Activated naive CD4-positive, alpha-beta T cell (primary cell): ENCODE measurements around the gene RPL9.
"Not testable (repeated sequence)": the region's sequence is repeated elsewhere in the genome, so short reads cannot be mapped to it uniquely, and the experiment has no call there.

Source experiments
- DNase-seq, 4 experiments: peaks; one replicate each; lab custom pipeline; 2025; lab: John Stamatoyannopoulos, UW

The RPL9 gene

DNA sequence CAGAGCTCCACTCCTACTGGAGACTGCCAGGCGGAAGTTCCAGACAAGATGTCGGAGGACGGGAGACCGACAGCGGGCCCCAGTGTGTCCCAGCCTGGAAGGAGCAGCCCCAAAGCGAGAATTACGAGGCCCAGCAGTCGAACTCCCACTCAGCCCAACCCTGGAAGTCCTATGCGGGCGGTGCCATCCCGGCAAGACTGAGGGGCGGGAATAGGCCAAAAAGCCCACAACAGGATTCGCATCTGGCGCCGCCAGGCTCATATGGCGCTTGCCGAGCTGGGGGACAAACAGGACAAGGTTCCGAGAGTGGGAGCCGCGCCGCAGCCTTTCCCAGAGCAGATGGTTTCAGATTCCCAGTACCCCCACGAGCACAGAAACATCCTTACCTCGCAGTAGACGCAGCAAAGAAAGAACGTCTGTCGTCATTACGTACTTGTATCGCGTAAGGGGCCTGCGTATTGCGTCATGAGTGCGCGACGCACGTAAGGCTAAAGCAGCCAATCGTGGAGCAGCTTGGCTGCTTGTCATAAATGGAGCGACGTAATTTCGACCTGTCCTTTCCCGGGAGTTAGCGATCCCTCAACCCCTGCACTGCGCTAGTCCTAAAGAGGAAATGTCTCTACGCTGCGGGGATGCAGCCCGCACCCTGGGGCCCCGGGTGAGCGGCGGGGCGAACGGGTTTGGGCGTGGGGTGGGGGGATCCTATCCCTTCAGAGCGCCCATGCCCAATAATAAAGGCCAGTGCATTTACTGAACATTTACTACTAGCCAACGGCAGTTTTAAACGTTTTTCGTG, at the start of gene RPL9, which contains the start of gene LIAS:
Gene RPL9 (minus strand): TSS at position 418 of the 796 bp plus-strand sequence. CDS start 483 bp downstream, outside the sequence.
Gene LIAS (plus strand): TSS at position 552 of the 796 bp plus-strand sequence. CDS start 62 bp downstream, at position 614.
- peak; percentile 78 to 92 (median 88) for DNase-seq

GRCh38 chr4:39505581-39505980, 46.9 kb upstream of the RPL9 start:
- no peak for DNase-seq

DNA sequence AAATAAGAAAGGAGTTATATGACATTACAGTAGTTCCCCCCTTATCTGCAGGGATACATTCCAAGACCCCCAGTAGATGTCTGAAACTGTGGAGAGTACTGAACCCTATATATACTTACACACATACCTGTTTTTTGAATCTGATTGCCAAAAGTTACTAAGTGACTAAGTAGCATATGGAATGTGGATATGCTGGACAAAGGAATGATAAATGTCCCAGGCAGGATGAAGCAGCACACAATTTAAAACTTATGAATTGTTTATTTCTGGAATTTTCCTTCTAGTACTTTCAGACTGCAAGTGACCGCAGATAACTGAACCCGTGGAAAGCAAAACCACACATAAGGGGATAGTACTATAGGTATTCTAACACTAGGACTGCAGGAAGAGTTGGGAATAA, 45.8 kb upstream of the RPL9 start:
- DNase-seq = no peak

DNA sequence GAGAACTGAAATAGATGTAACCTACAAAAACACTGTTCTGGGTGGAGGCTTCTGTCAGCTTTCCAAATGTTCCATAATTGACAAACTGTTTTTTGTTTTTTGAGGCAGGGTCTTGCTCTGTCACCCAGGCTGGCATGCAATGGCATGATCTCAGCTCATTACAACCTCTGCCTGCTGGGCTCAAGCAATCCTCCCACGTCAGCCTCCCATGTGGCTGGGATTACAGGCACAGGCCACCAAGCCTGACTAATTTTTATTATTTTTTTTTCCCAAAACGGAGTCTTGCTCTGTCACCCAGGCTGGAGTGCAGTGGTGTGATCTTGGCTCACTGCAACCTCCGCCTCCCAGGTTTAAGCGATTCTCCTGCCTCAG, 43.9 kb upstream of the RPL9 start:
- not testable (repeated sequence) for DNase-seq

DNA sequence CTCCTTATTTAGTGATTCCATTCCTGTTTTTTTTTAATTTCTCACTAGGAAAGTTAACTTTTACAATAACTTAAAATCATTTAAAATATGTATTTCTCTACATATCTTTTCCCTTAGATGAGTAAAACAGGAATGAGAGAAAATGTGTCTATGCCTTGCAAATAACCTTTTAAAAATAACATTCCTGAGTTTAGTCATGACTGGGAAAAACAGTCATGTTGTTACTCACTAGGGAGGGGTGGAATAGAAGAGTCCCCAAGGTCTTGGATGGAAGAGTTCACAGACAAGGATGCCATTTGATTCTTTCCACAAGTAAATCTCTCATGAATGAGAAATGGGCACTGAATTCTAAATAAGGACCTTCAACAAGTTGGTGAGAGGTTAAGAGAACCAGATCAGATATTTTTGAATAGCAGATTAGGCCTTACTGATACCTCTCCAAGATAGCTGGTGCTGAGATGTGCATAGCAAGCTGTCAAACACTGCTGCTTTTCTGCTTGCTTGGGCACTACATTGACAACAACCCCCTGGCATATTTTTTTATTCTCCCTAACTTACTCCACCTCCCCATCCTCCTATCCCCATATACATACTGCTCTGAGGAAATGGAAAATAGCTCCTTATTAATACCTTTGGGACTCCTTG, 43.4 kb upstream of the RPL9 start:
- no peak for DNase-seq

DNA sequence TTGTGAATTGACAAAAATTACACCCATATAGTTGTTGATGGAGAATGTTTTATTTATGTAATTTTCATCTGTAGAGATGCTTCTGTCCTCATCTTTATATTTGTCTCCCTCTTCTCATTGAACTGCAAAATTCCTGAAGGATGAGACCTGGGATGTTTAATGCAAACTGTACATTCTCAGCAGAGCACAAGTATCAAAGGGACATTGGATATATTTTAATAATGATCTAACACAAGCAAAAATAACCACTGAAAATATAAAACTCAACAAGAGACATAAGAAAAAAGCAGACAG, 40.0 kb upstream of the RPL9 start:
- DNase-seq = no peak

DNA sequence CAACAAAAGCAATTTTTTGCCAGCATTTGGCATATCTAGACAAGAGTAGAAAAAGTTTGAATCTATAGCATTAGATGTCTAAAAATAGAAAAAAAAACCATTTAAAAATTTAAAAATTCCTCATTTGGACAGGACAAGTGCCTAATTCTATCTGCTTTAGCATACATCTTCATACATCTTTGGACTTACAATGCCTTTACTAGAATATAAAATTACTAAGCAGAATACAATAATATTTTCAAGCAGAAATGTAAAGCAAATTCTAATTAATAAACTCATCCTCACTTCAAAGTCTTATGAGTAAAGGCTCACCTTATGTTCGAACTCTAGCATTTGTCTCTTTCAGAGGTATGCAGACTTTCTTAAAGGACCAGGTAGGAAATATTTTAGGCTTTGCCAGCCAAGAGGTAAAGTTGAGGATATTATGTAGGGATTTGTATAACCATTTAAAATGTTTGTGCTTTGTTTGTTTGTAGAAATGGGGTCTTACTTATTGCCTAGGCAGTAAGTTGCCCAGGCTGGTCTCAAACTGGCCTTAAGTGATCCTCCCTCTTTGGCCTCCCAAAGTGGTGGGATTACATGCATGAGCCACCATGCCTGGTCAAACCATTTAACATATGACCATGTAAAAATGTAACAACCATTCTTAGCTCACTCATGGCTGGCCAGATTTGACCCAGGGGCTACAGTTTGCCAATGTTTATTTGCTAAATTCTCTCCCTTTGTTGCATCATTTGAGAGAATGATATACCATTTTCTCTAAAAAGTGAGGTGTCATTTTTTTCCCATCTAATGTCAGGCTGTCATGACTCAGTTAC, 39.4 kb upstream of the RPL9 start:
- no peak for DNase-seq

DNA sequence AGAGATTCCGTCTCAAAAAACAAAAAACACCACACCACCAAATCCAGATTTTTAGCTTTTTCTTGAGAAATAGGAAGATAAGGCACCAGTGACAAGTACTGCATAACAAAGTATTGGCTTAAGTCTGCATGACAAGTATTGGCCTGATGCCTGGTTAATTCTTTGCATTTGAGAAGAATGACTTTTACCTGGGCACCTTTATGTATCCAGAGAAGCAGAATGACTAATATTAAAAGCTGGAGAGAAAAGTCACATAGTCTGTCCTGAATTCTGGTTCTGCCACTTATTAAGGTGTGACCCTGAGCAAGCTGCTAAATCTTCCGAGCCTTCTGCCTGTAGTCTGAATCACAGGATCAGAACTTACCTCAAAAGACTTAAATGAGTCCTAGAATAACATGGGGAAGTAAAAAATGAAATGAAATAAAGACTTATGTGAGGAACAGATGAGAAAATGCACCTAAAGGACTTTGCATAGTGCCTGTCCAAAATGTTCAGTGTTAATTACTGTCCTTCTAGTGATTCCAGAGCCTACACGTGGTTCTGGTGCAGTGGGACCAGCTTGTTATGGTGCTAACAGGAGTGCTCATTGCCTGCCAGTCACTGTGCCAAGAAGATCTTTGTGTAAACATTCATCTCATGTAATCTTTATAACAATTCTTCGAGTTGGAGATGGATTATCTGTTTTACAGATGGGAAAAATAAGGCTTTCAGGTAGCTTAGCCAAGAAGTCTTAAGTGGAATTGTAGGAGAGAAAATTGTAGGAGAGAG, 36.9 kb upstream of the RPL9 start:
- no peak for DNase-seq

- no peak for DNase-seq
Observed at GRCh38 chr4:39494354-39494753, 35.6 kb upstream of the RPL9 start.

DNA sequence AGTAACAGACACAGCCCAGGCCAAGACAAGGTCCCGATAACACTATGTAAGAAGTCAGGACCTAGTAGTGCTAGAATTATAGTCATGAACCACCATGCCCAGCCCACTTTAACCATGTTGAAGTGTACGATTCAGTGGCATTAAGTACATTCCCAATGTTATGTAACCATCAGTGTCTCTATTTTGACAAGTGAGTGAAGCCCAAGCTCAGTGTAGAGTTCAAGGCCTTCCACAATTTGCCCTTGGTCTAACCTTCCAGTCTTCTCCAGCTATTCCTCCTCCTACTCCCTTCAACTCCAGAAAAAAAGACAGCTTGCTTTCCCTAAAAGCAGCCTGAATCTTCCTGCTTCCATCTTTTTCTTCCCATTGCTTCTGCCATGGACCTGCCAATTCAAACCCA, 31.6 kb upstream of the RPL9 start:
- no peak for DNase-seq

DNA sequence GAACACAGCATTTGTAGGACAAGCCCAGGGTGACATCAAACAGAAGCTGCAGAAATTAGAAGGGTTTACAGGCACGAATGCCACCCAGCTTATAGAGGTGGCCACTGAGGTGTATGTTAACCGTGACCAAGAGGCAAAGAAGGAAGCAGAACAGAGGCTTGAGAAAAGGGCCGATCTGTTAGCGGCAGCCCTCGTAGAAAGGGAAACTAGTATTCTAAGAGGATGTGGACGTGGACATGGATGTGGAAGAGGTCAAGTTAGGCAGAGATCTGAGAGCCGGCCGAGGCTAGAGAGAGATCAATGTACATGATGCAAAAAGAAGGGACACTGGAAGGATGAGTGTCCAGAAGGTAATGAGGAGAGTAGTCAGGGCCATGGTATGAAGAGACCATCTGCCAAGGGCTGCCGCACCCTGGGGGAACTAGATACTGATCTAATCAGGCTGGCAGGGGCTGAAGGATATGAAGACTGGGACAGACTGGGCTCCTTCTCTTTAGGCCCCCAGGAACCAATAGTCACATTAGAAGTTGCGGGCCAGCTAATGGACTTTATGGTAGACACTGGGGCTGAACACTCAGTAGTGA, 27.6 kb upstream of the RPL9 start:
- no peak for DNase-seq

DNA sequence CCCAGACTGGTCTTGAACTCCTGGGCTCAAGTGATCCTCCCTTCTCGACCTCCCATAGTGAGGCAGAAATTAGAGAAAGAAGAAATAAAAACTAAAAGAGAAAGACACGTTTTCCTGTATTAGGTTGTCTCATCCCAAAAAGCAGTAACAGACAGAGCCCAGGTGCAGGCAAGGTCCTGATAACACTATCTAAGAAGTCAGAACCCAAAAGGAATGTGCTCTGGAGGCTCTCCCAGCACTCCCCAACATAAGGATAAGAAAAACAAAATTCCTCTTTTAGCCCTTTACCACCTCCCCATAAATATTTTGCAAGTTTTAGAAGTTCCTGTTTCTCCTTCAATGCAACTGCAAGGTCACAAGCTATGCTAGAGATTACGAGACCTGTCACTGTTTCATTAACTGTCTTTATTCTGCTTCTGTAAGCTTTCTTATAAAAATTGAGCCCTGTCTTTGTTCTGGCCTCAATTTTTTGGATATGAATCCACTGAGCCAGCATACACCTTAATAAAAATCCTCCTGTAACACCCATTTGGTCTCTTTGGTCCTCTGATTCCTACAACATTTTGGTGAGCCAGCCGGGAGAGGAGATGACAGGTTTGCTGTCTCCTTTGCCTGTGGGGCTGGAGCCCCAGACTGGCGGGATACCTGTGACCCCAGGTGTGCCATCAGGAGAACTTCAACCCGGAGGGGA, 26.0 kb upstream of the RPL9 start:
- DNase-seq = no peak

DNA sequence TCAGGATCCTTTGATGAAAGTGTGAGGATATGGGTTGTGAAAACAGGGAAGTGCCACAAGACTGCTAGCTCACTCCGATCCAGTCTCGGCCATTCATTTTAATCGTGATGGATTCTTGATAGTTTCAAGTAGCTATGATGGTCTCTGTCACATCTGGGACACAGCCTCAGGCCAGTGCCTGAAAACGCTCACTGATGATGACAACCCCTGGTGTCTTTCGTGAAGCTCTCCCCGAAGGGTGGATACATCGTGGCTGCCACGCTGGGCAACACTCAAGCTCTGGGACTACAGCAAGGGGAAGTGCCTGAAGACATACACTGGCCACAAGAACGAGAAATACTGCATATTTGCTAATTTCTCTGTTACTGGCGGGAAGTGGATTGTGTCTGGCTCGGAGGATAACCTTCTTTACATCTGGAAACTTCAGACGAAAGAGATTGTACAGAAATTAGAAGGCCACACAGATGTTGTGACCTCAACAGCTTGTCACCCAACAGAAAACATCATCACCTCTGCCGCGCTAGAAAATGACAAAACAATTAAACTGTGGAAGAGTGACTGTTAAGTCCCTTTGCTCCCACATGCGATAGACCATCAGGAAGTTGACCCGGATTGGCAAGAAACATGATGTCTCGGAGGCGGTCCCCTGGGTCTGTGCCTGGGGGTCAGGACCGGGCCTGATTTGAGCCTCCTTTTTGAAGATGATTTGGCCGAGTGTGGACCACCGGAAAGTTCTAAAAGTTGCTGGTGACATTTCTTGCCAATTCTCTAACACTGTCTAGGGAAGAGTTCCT, 22.4 kb upstream of the RPL9 start:
- DNase-seq = no peak

DNA sequence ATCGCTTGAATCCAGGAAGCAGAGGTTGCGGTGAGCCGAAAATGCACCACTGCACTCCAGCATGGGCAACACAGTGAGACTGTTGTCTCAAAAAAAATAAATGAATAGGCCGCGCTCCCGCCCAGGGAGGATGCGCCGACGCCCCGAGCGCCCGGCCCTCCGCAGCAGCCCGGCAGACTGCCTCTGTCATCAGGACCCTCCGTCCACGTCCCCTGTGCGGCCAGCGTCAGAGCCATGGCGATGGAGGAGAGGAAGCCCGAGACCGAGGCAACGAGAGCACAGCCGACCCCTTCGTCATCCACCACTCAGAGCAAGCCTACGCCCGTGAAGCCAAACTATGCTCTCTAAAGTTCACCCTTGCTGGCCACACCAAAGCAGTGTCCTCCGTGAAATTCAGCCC, 21.5 kb upstream of the RPL9 start:
- no peak for DNase-seq

DNA sequence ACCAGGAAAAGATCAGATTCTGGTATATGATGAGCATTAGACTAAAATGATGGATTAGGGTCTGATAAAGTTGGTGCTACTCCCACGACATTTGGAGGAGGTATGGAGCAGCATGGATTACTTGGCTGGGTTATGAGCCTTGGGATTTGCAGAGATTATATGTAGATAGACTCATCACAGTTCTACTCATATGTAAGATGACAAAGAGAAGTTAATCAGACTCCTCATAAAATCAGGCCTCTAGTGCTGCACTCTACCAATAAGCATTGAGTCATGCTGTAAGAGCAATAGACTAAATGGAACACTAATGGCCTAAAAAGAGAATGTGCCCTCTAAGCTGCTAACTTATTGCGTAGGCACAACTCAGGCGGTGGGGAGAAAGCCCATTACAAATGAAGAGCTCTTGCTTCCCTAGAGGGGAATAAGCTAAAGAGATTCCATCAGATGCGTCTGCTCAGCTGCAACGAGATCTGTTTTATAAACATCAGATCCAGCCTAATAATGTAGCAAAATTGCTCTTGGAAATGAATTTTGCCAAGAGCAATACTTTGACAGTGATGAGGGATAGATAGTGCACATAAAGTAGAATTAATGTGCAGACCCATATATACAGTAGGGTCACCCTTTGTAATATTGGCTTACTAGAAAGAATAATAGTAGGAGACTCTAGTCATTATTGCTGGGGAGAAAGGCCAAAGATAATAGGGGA, 17.6 kb upstream of the RPL9 start:
- no peak for DNase-seq

DNA sequence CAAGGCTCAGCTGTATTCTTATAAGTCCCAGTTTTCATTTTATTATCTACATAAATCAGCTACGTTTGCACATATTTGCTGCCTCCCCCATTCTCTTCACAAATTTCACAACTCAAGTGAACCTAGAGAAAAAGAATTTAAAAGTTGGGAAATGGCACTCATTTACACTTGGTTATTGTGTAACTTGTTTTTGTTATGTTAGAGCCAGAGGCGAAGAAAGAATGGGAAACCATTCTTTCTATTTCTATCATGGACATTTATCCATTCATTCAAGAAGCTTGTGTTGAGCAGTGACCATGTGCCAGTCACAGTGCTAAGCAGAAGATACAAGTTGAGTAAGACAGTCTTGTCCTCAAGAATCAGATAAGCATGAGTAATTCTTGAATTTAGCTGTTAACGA, 13.7 kb upstream of the RPL9 start:
- no peak for DNase-seq

GRCh38 chr4:39470402-39470801, 11.7 kb upstream of the RPL9 start:
- DNase-seq = no peak

DNA sequence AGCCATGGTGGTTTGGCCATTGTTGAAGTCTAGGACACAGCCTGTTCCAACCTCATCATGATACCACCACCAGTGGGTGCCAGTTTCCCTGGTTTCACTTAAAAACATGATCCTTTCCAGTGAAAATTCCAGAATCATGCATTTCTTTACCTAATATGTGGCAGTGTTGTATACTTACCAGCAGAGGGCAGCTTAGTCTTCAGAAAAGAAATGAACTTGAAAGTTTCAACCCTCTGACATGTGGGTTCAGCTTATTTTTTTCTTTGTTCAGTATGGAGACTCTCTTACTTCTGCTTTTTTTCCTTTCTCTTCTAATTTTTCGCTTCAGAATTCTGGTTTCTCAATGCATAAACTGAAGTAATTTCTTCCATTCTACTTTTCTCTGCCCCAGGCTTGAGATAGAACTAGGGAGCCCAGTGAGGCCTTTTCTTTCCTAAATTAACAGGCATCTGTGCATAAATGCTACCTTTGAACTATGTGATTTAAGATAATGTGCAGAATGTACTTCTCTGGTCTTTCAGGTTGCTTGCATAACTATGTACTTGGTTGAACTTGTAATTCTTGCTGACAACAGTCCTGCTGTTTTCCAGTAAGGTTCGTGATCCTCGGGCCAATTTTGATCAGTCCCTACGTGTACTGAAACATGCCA, 10.8 kb upstream of the RPL9 start:
- no peak for DNase-seq

DNA sequence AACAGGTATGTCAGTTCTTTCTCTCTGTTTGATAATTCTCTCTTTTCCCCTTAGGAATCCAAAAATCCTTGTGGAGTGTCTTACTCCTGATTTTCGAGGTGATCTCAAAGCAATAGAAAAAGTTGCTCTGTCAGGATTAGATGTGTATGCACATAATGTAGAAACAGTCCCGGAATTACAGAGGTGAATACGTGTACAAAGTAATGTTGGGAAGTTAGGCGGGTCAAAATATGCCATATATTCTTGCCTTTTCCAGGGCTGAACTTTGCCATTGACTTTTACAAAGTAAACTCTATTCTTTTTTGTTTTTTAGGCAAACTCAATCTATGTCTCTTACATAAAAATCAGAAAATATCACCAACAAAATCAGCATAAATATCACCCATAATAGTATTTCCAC, 8.7 kb upstream of the RPL9 start:
- DNase-seq = no peak
